ENCODE data around the gene SYTL4. TPM values are rescaled to one million over a fixed set of nuclear protein-coding genes. Genes with fewer than 3 reads are reported as not detected.

Gene SYTL4
- polyA plus RNA-seq, 1 donor: 5.8 TPM

GRCh38 chrX:100687546-100687945 is 44.4 kb downstream of the SYTL4 start:
- DNase-seq: no peak

- no peak for DNase-seq
Observed at GRCh38 chrX:100687128-100687527, 44.8 kb downstream of the SYTL4 start.

GRCh38 chrX:100685997-100686305 is 46.0 kb downstream of the SYTL4 start:
- no peak for DNase-seq

- DNase-seq: peak; percentile 59
Observed at GRCh38 chrX:100685284-100685996, 46.5 kb downstream of the SYTL4 start.

GRCh38 chrX:100682939-100683338 is 49.0 kb downstream of the SYTL4 start:
- DNase-seq: no peak

GRCh38 chrX:100681599-100681998 is 50.3 kb downstream of the SYTL4 start:
- DNase-seq: no peak

- DNase-seq: no peak
Observed at GRCh38 chrX:100680756-100681155, 51.2 kb downstream of the SYTL4 start.

GRCh38 chrX:100677611-100678181 is 54.2 kb downstream of the SYTL4 start:
- peak; percentile 24 for DNase-seq

- DNase-seq: no peak
Observed at GRCh38 chrX:100674705-100675104, 57.2 kb downstream of the SYTL4 start.

GRCh38 chrX:100673397-100673953 is 58.4 kb downstream of the SYTL4 start:
- DNase-seq: no peak

GRCh38 chrX:100672966-100673365 is 59.0 kb downstream of the SYTL4 start:
- no peak for DNase-seq

- no peak for DNase-seq
Observed at GRCh38 chrX:100663642-100664041, 68.3 kb downstream of the SYTL4 start.

GRCh38 chrX:100662796-100663195 is 69.1 kb downstream of the SYTL4 start:
- no peak for DNase-seq

- DNase-seq: no peak
Observed at GRCh38 chrX:100662170-100662569, 69.8 kb downstream of the SYTL4 start.

GRCh38 chrX:100659431-100660137 is 72.3 kb downstream of the SYTL4 start:
- DNase-seq: no peak

- DNase-seq: no peak
Observed at GRCh38 chrX:100658941-100659381, 73.0 kb downstream of the SYTL4 start.

GRCh38 chrX:100654261-100654660 is 77.7 kb downstream of the SYTL4 start:
- peak; percentile 45 for DNase-seq

GRCh38 chrX:100652266-100652665 is 79.7 kb downstream of the SYTL4 start:
- DNase-seq: no peak

- no peak for DNase-seq
Observed at GRCh38 chrX:100650841-100651240, 81.1 kb downstream of the SYTL4 start.

- DNase-seq: peak; percentile 63
Observed at GRCh38 chrX:100649550-100650356, 82.2 kb downstream of the SYTL4 start.

- DNase-seq: peak; percentile 56
Observed at GRCh38 chrX:100648458-100649417, 83.2 kb downstream of the SYTL4 start.

GRCh38 chrX:100647739-100648138 is 84.2 kb downstream of the SYTL4 start:
- no peak for DNase-seq

Measured in hindlimb muscle (tissue), 1 donor.